ENCODE results near the gene A2ML1. TPM values are rescaled to one million over a fixed set of nuclear protein-coding genes. Genes with fewer than 3 reads are reported as not detected.
"Not testable (repeated sequence)": the region's sequence is repeated elsewhere in the genome, so short reads cannot be mapped to it uniquely, and the experiment has no call there.

The A2ML1 gene
- total RNA-seq, 1 donor from 2014 or later, result 194 TPM

GRCh38 chr12:8909752-8910151 lies 87.3 kb downstream of the A2ML1 start:
- DNase-seq (ENCODE audit: extremely low spot score in 2 of 2), result no peak

GRCh38 chr12:8911606-8912268 lies 89.3 kb downstream of the A2ML1 start:
- TF ChIP-seq CTCF (IDR thresholded peaks at IDR 0.05) (no peak), POLR2AphosphoS5 (IDR thresholded peaks at IDR 0.05; ENCODE audit: insufficient read depth in 1 of 2, low read depth in 1 of 2) (no peak), POLR2A (IDR thresholded peaks at IDR 0.05) (no peak)
- H3K9me3 ChIP-seq, result no peaks in the 10 kb centered on the region
- DNase-seq (ENCODE audit: extremely low spot score in 2 of 2), result no peak
- H3K4me1 ChIP-seq, result peaks cover 33% of the 10 kb centered on the region
- no peaks in the 10 kb centered on the region for H3K36me3 ChIP-seq
- no peaks in the 10 kb centered on the region for H3K27me3 ChIP-seq
- no peak overlapping the region for H3K4me3 ChIP-seq
- H3K27ac ChIP-seq, result no peak overlapping the region
- intact Hi-C loops (cut with DNase I), result no loop called here

More at GRCh38 chr12:8909752-8910151, 87.3 kb downstream of the A2ML1 start:
- intact Hi-C loops (cut with DNase I), result no loop called here
- no peaks in the 10 kb centered on the region for H3K36me3 ChIP-seq
- peaks cover 15% of the 10 kb centered on the region for H3K4me1 ChIP-seq
- no peak overlapping the region for H3K4me3 ChIP-seq
- no peak for TF ChIP-seq CTCF (IDR thresholded peaks at IDR 0.05)
- no peak for TF ChIP-seq POLR2AphosphoS5 (IDR thresholded peaks at IDR 0.05; ENCODE audit: insufficient read depth in 1 of 2, low read depth in 1 of 2)
- TF ChIP-seq POLR2A (IDR thresholded peaks at IDR 0.05), result no peak
- H3K27ac ChIP-seq, result no peak overlapping the region
- no peaks in the 10 kb centered on the region for H3K27me3 ChIP-seq
- no peaks in the 10 kb centered on the region for H3K9me3 ChIP-seq

GRCh38 chr12:8912914-8913313 lies 90.5 kb downstream of the A2ML1 start:
- no peak overlapping the region for H3K4me3 ChIP-seq
- intact Hi-C loops (cut with DNase I), result no loop called here
- H3K27me3 ChIP-seq, result no peaks in the 10 kb centered on the region
- H3K9me3 ChIP-seq, result no peaks in the 10 kb centered on the region
- no peaks in the 10 kb centered on the region for H3K36me3 ChIP-seq
- H3K4me1 ChIP-seq, result peaks cover 35% of the 10 kb centered on the region
- no peak for DNase-seq (ENCODE audit: extremely low spot score in 2 of 2)
- TF ChIP-seq POLR2AphosphoS5 (IDR thresholded peaks at IDR 0.05; ENCODE audit: insufficient read depth in 1 of 2, low read depth in 1 of 2), result peak in 1 of 2 donors; percentile 35
- no peak for TF ChIP-seq POLR2A (IDR thresholded peaks at IDR 0.05)
- TF ChIP-seq CTCF (IDR thresholded peaks at IDR 0.05), result no peak
- H3K27ac ChIP-seq, result peak overlapping the region; percentile 92

GRCh38 chr12:8913702-8914032 lies 91.2 kb downstream of the A2ML1 start:
- no peaks in the 10 kb centered on the region for H3K9me3 ChIP-seq
- DNase-seq (ENCODE audit: extremely low spot score in 2 of 2), result no peak
- peak overlapping the region; percentile 78 to 86 for H3K4me3 ChIP-seq
- TF ChIP-seq POLR2AphosphoS5 (IDR thresholded peaks at IDR 0.05; ENCODE audit: insufficient read depth in 1 of 2, low read depth in 1 of 2), result no peak
- no peak for TF ChIP-seq POLR2A (IDR thresholded peaks at IDR 0.05)
- no peak for TF ChIP-seq CTCF (IDR thresholded peaks at IDR 0.05)
- peak overlapping the region; percentile 92 for H3K27ac ChIP-seq
- peaks cover 35% of the 10 kb centered on the region for H3K4me1 ChIP-seq
- H3K27me3 ChIP-seq, result no peaks in the 10 kb centered on the region
- intact Hi-C loops (cut with DNase I), result no loop called here
- peaks cover 0 to 5% of the 10 kb centered on the region in 2 donors for H3K36me3 ChIP-seq

GRCh38 chr12:8914033-8914715 lies 91.8 kb downstream of the A2ML1 start, which contains the start of gene PHC1:
PHC1 (plus strand) TSS chr12:8914509; CDS start chr12:8917678, 3,169 bp downstream.
- intact Hi-C loops (cut with DNase I); H3K36me3 ChIP-seq; H3K27me3 ChIP-seq; DNase-seq (ENCODE audit: extremely low spot score in 2 of 2); H3K9me3 ChIP-seq: not testable (repeated sequence)
- peak within 1 kb of the TSS; percentile 92 for H3K27ac ChIP-seq
- TF ChIP-seq CTCF (IDR thresholded peaks at IDR 0.05), result peak in 2 of 3 experiments; percentile 26 to 38
- TF ChIP-seq POLR2AphosphoS5 (IDR thresholded peaks at IDR 0.05; ENCODE audit: insufficient read depth in 1 of 2, low read depth in 1 of 2), result peak in 1 of 2 donors; percentile 18
- peaks cover 35% of the 10 kb centered on the region for H3K4me1 ChIP-seq
- peak within 1 kb of the TSS; percentile 78 to 86 for H3K4me3 ChIP-seq
